Measurements from ENCODE around the gene ACAP1. TPM values are rescaled to one million over a fixed set of nuclear protein-coding genes. Genes with fewer than 3 reads are reported as not detected.

ACAP1 gene
- total and polyA plus RNA-seq, 9 of the 15 experiments (the other 6 are each of a cell fraction or from before 2014, with no cell fraction given), result 0.15 to 8.5 (median 2.4) TPM

- TF ChIP-seq E2F4 (CRISPR knock-in tag; IDR thresholded peaks at IDR 0.05; ENCODE audit: low read depth), result no peak
Observed at GRCh38 chr17:7341842-7342241, 5.5 kb downstream of the ACAP1 start (continued).

GRCh38 chr17:7343250-7343649 is 6.9 kb downstream of the ACAP1 start:
- Histone ChIP-seq H3K79me2 (ENCODE audit: control insufficient read depth, insufficient read depth, low read length) (no peaks in the 10 kb centered on the region), H2AFZ (ENCODE audit: low read depth, low read length) (no peak overlapping the region), H3K9me3 (replicated peaks; ENCODE audit: control insufficient read depth, insufficient read depth, low read depth, low read length) (no peaks in the 10 kb centered on the region), H3K4me3 (no peak overlapping the region), H3K36me3 (ENCODE audit: control insufficient read depth, insufficient read depth, low read length) (no peaks in the 10 kb centered on the region), H3K27me3 (ENCODE audit: control insufficient read depth in 2 of 2, insufficient read depth in 2 of 2, low read length in 2 of 2) (no peaks in the 10 kb centered on the region), H3K9ac (ENCODE audit: insufficient read depth in 1 of 2, low read depth in 2 of 2, low read length in 2 of 2) (no peak overlapping the region), H3K9me1 (ENCODE audit: control insufficient read depth, insufficient read depth, low read length) (no peaks in the 10 kb centered on the region), H3K4me1 (replicated peaks in 1 of 2; ENCODE audit: control insufficient read depth in 2 of 2, insufficient read depth in 2 of 2, low read length in 2 of 2) (peaks cover 0 to 26% of the 10 kb centered on the region in 2 experiments; a peak in 2 of 5 replicates), H3K4me2 (ENCODE audit: insufficient read depth, low read length) (no peak overlapping the region), H3K27ac (ENCODE audit: extremely low read depth, low read depth, low read length) (no peak overlapping the region), H4K20me1 (replicated peaks; ENCODE audit: control insufficient read depth, insufficient read depth, low read length) (no peaks in the 10 kb centered on the region)
- no peak for ATAC-seq
- no TSS peak for BruUV-seq (replicated peaks)
- 69% methylated on average over 10 of the region's 15 CpGs for WGBS (ENCODE audit: insufficient coverage, low coverage, missing lambda C conversion rate)
- in situ Hi-C loops (cut with MboI) (loop anchor here (5.0 kb wide), 1 partner anchor 61 kb away; the partner anchor contains the start of gene SLC2A4), intact Hi-C loops (cut with micrococcal nuclease) (no loop called here)
- TF ChIP-seq STAT5A (IDR thresholded peaks at IDR 0.05; ENCODE audit: borderline replicate concordance, low read length), result no peak
- TF ChIP-seq POLR2G (IDR thresholded peaks at IDR 0.05; ENCODE audit: low read depth, low read length), result 0 out of 2 replicates have a peak, but pooled peaks have one; percentile 11
- no peak for TF ChIP-seq MAX (CRISPR knock-in tag; IDR thresholded peaks at IDR 0.05)
- TF ChIP-seq PHB (CRISPR knock-in tag; IDR thresholded peaks at IDR 0.05), result no peak
- no peak for TF ChIP-seq ZNF175 (CRISPR knock-in tag; IDR thresholded peaks at IDR 0.05; ENCODE audit: low read depth)
- TF ChIP-seq SP2 (IDR thresholded peaks at IDR 0.05; ENCODE audit: extremely low read depth, low read depth, low read length, poor library complexity, severe bottlenecking), result no peak
- TF ChIP-seq GTF2E2 (tag; IDR thresholded peaks at IDR 0.05), result no peak
- TF ChIP-seq TFAP4 (CRISPR knock-in tag; IDR thresholded peaks at IDR 0.05; ENCODE audit: borderline replicate concordance), result no peak
- TF ChIP-seq CREB5 (CRISPR knock-in tag; IDR thresholded peaks at IDR 0.05), result no peak
- no peak for DNase-seq (ENCODE audit: extremely low read depth in 1 of 4, low spot score in 3 of 4)
- POLR2A ChIA-PET, result interaction anchor here (0.7 to 1.2 kb wide), 4 partner anchors 8 to 344 kb away, joined by 3 to 4 read pairs (median 3); partner anchors contain the start of genes PLSCR3 and TP53
- CTCF ChIA-PET (ENCODE audit: low intra/inter-chr PET ratio), result interaction anchor here (3.8 kb wide), 1 partner anchor 63 kb away, joined by 32 read pairs; the partner anchor contains the start of gene SLC2A4
- no peak for FAIRE-seq

All from K562 (cell line).